Endothelial cell of umbilical vein (primary cell): Measurements from ENCODE around the gene CCDC187. TPM values are rescaled to one million over a fixed set of nuclear protein-coding genes. Genes with fewer than 3 reads are reported as not detected.

Source experiments
- BruUV-seq: library from RNA; stranded (reverse); fragments of 400-500 nt; replicated peaks from 2 replicates; lab custom pipeline; 2021; lab: Mats Ljungman, UMichigan
- CTCF ChIA-PET: fragments of 300-600, 350-600 bp; sonication (Branson Sonifier 250); formaldehyde crosslinking; loops from one replicate; lab custom pipeline; 2021; ENCODE audit warnings: antibody characterized with exemption, inconsistent platforms; lab: Charles Lee
- POLR2A ChIA-PET: fragments of 300-600, 350-600 bp; sonication (Branson Sonifier 250); formaldehyde crosslinking; loops from one replicate; lab custom pipeline; 2021; ENCODE audit warnings: antibody characterized with exemption, inconsistent platforms; lab: Charles Lee
- DNase-seq: peaks from one replicate; pipeline ENCODE4 v3.0.0-alpha.2; 2011; ENCODE audit warnings: low read depth, low spot score
- FAIRE-seq: peaks from 2 replicates; lab custom pipeline; 2011; peaks lifted over from hg19 to GRCh38; lab: Jason Lieb, UNC
- H2AFZ ChIP-seq: 2 replicates; pipeline ENCODE4 v1.6.0; 2012; ENCODE audit warnings: low read depth, low read length, control low read depth, inconsistent platforms
- H3K27ac ChIP-seq: 2 replicates; pipeline ENCODE4 v1.5.1; 2011; ENCODE audit warnings: low read depth, mild to moderate bottlenecking, control low read depth, low read length, moderate library complexity; ENCODE audit not compliant: insufficient read depth
- H3K27me3 ChIP-seq, 2 experiments: 2 replicates each; pipeline versions ENCODE4 v1.6.0 to v1.6.1; 2011; ENCODE audit warnings: low read length in 2 of 2, mixed read lengths in 1 of 2; ENCODE audit not compliant: control insufficient read depth in 2 of 2, insufficient read depth in 2 of 2
- H3K36me3 ChIP-seq, 2 experiments: 2 replicates in 1 of 2; 3 replicates in 1 of 2; pipeline ENCODE4 v1.5.1; 2011; ENCODE audit warnings: low read length in 2 of 2, mild to moderate bottlenecking in 1 of 2, moderate library complexity in 1 of 2; ENCODE audit not compliant: control insufficient read depth in 2 of 2, insufficient read depth in 2 of 2; ENCODE audit errors: extremely low read depth in 1 of 2
- H3K4me1 ChIP-seq: 3 replicates; pipeline ENCODE4 v1.5.1; 2011; ENCODE audit warnings: mild to moderate bottlenecking, low read length; ENCODE audit not compliant: control insufficient read depth, insufficient read depth; ENCODE audit errors: extremely low read depth
- H3K4me2 ChIP-seq: 2 replicates; pipeline ENCODE4 v1.6.1; 2011; ENCODE audit warnings: low read length, control low read depth, mixed read lengths; ENCODE audit not compliant: insufficient read depth
- H3K4me3 ChIP-seq, 3 experiments: fragments of 200-600 bp in 1 of 3; sonication (generic), shearing (Covaris generic) in 1 of 3; replicated peaks in 1 of 3; 2 replicates each; pipeline ENCODE4 v1.5.1; 2011 to 2016; ENCODE audit warnings: control low read depth in 3 of 3, low read length in 3 of 3, mild to moderate bottlenecking in 2 of 3, inconsistent platforms in 1 of 3, low read depth in 1 of 3, moderate library complexity in 1 of 3; ENCODE audit not compliant: insufficient read depth in 1 of 3
- H3K79me2 ChIP-seq: 2 replicates; pipeline ENCODE4 v1.6.0; 2012; ENCODE audit warnings: low read length, inconsistent platforms; ENCODE audit not compliant: control insufficient read depth, insufficient read depth
- H3K9ac ChIP-seq: replicated peaks from 2 replicates; pipeline ENCODE3; 2011; ENCODE audit warnings: low read length, control low read depth; ENCODE audit not compliant: insufficient read depth; ENCODE audit errors: extremely low read depth
- H3K9me1 ChIP-seq: replicated peaks from 3 replicates; pipeline ENCODE4 v1.6.0; 2011; ENCODE audit warnings: mild to moderate bottlenecking, low read length; ENCODE audit not compliant: control insufficient read depth, insufficient read depth; ENCODE audit errors: extremely low read depth
- H3K9me3 ChIP-seq: replicated peaks from 2 replicates; pipeline ENCODE4 v1.5.1; 2012; ENCODE audit warnings: low read length, inconsistent platforms; ENCODE audit not compliant: control insufficient read depth, insufficient read depth
- H4K20me1 ChIP-seq: replicated peaks from 2 replicates; pipeline ENCODE3; 2011; ENCODE audit warnings: mild to moderate bottlenecking, low read length; ENCODE audit not compliant: control insufficient read depth, insufficient read depth; ENCODE audit errors: extremely low read depth
- EZH2 ChIP-seq: IDR thresholded peaks from 2 replicates; pipeline ENCODE4 v1.6.1; 2012; ENCODE audit warnings: borderline replicate concordance, low read depth, mild to moderate bottlenecking, moderate library complexity, low read length, inconsistent platforms; ENCODE audit not compliant: severe bottlenecking
- FOS ChIP-seq: IDR thresholded peaks from 2 replicates; pipeline ENCODE4 v1.6.1; 2011; ENCODE audit warnings: mild to moderate bottlenecking, low read length, moderate library complexity, borderline replicate concordance; ENCODE audit not compliant: insufficient read depth
- GATA2 ChIP-seq: IDR thresholded peaks from 2 replicates; pipeline ENCODE4 v1.7.0; 2011; ENCODE audit warnings: low read depth, mild to moderate bottlenecking, moderate library complexity, mixed read lengths, low read length; ENCODE audit not compliant: insufficient read length, insufficient read depth
- JUN ChIP-seq: IDR thresholded peaks from 2 replicates; pipeline ENCODE4 v1.6.1; 2011; ENCODE audit warnings: borderline replicate concordance, low read depth; ENCODE audit not compliant: insufficient read length, insufficient read depth
- MYC ChIP-seq: IDR thresholded peaks from one replicate; pipeline ENCODE4 v1.6.1; 2011; ENCODE audit warnings: mild to moderate bottlenecking, low read depth, low read length
- POLR2A ChIP-seq: IDR thresholded peaks from 2 replicates; pipeline ENCODE4 v1.6.1; 2012; ENCODE audit warnings: low read depth, mild to moderate bottlenecking, control low read depth, low read length
- POLR2AphosphoS5 ChIP-seq: IDR thresholded peaks from 2 replicates; pipeline ENCODE4 v1.6.1; 2012; ENCODE audit warnings: low read depth, mild to moderate bottlenecking, control low read depth, low read length, moderate library complexity; ENCODE audit not compliant: insufficient read depth
- dilution Hi-C: fragments of 300-500 bp; cut with MboI; formaldehyde crosslinking; loops from one replicate; pipeline ENCODE4 v1.15.0; 2019; ENCODE audit warnings: low sequenced_read_pairs; ENCODE audit not compliant: extremely low pct_ligation_motif_present
- intact Hi-C: fragments of 100-400 bp; cut with micrococcal nuclease; formaldehyde crosslinking; loops from one replicate; pipeline ENCODE4 v1.10.0; 2022
- polyA plus RNA-seq, 4 experiments: library from polyadenylated mRNA; depleted of rRNA in 3 of 4; stranded (reverse) in 3 of 4; unstranded in 1 of 4; fragments of >200 nt; gene quantifications; 2 replicates each; pipeline versions ENCODE4 v1.2.1 to v1.2.3, GENCODE V29; 2011 to 2012; ENCODE audit warnings: missing spikeins in 1 of 4
- total RNA-seq: library from RNA; stranded (reverse); gene quantifications from 2 replicates; pipeline ENCODE4 v1.2.3, GENCODE V29; 2021
- TF ChIP-seq, protein P1 (sequence below): IDR thresholded peaks from 2 replicates; pipeline ENCODE4 v1.6.1; 2011; ENCODE audit not compliant: insufficient read depth, insufficient read length
- TF ChIP-seq, protein P2 (sequence below), 2 donors: IDR thresholded peaks; 1 replicate in 1 of 2; 2 replicates in 1 of 2; pipeline ENCODE4 v1.5.1; 2011; ENCODE audit warnings: low read length in 2 of 2, mild to moderate bottlenecking in 2 of 2, moderate library complexity in 2 of 2, control low read depth in 1 of 2, inconsistent platforms in 1 of 2, low read depth in 1 of 2; ENCODE audit not compliant: insufficient read depth in 1 of 2; ENCODE audit errors: extremely low read depth in 1 of 2

Gene CCDC187
- total and polyA plus RNA-seq, 2 donors (not counting 3 experiments of a cell fraction or from before 2014, with no cell fraction given): not detected

DNA sequence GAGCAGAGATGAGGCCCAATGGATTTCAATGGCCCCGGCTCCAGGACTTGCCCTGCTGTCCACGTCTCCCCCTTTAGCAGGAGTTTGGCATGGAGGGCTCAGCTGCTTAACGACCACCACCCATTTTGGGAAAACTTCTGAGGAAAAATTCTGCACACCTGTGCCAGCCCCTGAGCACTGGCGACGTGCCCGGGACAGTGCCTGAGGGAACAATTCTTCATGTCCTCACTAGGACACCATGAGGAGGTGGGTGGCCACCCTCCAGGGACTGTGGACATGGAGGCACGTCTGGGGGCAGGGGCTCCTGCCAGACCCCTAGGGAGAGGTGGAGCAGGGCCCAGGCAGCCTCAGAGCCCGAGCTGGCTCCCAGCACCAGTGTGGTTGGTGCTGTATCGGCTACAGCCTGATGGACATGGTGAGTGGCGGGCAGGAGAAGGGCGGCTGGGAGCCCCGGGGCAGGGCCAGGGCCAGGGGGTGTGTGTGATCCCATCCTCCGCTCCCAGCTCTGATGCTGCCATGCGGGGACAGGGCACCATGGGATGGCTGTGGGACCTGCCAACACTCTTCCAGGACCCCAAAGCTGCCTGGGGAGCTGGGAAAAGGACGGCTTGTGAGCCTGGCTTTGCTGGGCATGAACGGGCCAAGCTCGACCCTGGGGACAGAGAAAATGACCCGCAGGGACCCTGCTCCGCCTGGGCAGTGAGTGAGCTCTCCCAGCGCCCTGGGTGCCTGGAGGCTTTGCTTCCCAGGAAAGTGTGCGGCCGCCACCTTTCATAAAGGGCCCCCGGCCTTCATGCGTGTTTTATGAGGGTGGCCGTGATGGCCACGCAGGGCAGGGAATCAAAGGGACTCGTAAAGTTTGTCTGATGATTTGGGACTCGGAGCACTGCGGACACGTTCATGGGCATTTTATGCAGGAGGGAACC is 54.7 kb downstream of the CCDC187 start:
- Histone ChIP-seq H3K36me3 (no peaks in the 10 kb centered on the region), H3K9ac (no peak overlapping the region), H3K9me1 (no peaks in the 10 kb centered on the region), H3K27ac (no peak overlapping the region), H3K4me3 (no peak overlapping the region), H3K9me3 (no peaks in the 10 kb centered on the region), H4K20me1 (no peaks in the 10 kb centered on the region), H2AFZ (no peak overlapping the region), H3K79me2 (peaks cover 7% of the 10 kb centered on the region), H3K27me3 (peaks cover 0 to 6% of the 10 kb centered on the region in 2 experiments), H3K4me1 (peaks cover 9% of the 10 kb centered on the region), H3K4me2 (no peak overlapping the region)
- ChIA-PET CTCF (interaction anchor here (1.2 to 1.9 kb wide), 3 partner anchors 9 to 21 kb away, joined by 3 to 4 read pairs (median 3); no protein-coding TSS in a partner anchor), POLR2A (no interaction called here)
- dilution Hi-C loops: no loop called here
- no TSS peak for BruUV-seq
- DNase-seq (no peak), FAIRE-seq (no peak)
- TF ChIP-seq EZH2: no peak
- TF ChIP-seq GATA2: no peak
- no peak for TF ChIP-seq POLR2AphosphoS5
- TF ChIP-seq FOS: no peak
- TF ChIP-seq, protein P1, sequence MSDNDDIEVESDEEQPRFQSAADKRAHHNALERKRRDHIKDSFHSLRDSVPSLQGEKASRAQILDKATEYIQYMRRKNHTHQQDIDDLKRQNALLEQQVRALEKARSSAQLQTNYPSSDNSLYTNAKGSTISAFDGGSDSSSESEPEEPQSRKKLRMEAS: no peak
- no peak for TF ChIP-seq POLR2A
- no peak for TF ChIP-seq JUN
- TF ChIP-seq, protein P2, sequence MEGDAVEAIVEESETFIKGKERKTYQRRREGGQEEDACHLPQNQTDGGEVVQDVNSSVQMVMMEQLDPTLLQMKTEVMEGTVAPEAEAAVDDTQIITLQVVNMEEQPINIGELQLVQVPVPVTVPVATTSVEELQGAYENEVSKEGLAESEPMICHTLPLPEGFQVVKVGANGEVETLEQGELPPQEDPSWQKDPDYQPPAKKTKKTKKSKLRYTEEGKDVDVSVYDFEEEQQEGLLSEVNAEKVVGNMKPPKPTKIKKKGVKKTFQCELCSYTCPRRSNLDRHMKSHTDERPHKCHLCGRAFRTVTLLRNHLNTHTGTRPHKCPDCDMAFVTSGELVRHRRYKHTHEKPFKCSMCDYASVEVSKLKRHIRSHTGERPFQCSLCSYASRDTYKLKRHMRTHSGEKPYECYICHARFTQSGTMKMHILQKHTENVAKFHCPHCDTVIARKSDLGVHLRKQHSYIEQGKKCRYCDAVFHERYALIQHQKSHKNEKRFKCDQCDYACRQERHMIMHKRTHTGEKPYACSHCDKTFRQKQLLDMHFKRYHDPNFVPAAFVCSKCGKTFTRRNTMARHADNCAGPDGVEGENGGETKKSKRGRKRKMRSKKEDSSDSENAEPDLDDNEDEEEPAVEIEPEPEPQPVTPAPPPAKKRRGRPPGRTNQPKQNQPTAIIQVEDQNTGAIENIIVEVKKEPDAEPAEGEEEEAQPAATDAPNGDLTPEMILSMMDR (IDR thresholded peaks at IDR 0.05; ENCODE audit: extremely low read depth in 1 of 2, insufficient read depth in 1 of 2, low read depth in 1 of 2, low read length in 2 of 2): no peak
- TF ChIP-seq MYC: no peak
- intact Hi-C loops: no loop called here
